GM21381 (cell line): ENCODE results near the gene MCUB.
"Not testable (repeated sequence)": the region's sequence is repeated elsewhere in the genome, so short reads cannot be mapped to it uniquely, and the experiment has no call there.

ENCODE experiments used
- ATAC-seq: cut with Tn5 transposase; IDR thresholded peaks from one replicate; pipeline ENCODE4 v1.9.1; 2021; ENCODE audit warnings: mild to moderate bottlenecking, moderate library complexity; ENCODE audit not compliant: unreplicated experiment

The MCUB gene

DNA sequence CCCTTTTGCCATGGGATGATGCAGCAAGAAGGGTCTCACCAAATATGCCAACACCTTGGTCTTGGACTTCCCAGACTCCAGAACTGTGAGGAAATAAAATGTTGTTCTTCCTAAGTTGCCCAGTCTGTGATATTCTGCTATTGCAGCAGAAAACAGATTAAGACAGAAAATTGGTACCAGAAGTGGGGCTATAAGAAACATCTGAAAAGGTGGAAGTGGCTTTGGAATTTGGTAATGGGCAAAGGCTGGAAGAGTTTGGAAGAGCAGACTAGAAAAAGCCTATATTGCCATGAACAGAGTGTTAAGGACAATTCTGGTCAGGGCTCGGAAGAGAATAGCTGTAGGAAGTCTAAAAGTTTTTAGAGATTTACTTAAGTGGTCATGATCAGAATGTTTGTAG is 115.8 kb downstream of the MCUB start:
- no peak for ATAC-seq

DNA sequence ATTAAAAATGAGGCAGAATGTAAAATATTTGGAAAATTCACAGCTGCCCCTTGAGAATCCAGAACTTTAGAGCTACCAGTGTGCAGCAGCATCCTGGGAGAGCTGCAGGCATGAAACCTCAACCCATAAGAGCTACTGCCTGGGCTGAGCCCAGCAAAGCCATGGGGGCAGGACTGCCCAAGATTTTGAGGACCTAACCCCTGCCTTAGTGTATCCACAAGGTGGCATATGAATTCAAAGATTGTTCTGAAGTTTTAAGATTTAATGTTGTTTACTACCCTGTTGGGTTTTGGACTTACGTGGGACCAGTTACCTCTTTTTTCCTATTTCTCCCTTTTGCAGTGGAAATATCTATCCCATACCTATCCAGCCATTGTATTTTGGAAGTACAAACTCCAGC is 116.8 kb downstream of the MCUB start:
- no peak for ATAC-seq

DNA sequence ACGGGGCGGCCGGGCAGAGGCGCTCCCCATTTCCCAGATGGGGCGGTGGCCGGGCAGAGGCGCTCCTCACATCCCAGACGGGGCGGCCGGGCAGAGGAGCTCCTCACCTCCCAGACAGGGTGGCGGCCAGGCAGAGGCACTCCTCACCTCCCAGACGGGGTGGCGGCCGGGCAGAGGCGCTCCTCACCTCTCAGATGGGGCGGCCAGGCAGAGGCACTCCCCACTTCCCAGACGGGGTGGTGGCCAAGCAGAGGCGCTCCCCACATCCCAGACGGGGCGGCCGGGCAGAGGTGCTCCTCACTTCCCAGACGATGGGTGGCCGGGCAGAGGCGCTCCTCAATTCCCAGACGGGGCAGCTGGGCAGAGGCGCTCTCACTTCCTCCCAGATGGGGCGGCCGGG is 118.4 kb downstream of the MCUB start:
- ATAC-seq: not testable (repeated sequence)

DNA sequence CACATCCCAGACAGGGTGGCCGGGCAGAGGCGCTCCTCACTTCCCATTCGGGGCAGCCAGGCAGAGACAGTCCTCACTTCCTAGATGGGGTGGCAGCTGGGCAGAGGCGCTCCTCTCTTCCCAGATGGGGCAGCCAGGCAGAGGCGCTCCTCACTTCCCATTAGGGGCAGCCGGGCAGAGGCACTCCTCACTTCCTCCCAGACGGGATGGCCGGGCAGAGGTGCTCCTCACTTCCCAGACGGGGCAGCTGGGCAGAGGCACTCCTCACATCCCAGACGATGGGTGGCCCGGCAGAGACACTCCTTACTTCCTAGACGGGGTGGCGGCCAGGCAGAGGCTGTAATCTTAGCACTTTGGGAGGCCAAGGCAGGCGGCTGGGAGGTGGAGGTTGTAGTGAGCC is 118.9 kb downstream of the MCUB start:
- ATAC-seq: not testable (repeated sequence)

DNA sequence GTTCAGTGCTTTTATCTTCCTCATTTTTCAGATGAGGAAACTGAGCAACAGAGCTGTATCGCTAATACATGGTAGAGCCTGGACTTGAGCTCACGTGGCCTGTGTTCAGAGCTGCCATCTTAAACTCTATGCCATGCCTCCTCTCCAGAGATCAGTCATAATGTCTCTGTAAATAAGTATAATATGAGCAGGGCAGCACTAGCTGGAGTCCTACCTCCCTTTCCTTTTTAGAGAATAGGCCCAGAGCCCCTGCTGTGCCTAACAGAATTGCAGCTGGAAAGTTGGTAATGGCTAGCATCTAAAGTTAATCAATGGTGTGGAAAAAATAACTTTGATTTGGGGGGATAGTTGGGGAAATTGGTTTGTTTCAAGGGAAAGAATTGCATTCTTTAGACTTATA is 122.8 kb downstream of the MCUB start:
- ATAC-seq: no peak

DNA sequence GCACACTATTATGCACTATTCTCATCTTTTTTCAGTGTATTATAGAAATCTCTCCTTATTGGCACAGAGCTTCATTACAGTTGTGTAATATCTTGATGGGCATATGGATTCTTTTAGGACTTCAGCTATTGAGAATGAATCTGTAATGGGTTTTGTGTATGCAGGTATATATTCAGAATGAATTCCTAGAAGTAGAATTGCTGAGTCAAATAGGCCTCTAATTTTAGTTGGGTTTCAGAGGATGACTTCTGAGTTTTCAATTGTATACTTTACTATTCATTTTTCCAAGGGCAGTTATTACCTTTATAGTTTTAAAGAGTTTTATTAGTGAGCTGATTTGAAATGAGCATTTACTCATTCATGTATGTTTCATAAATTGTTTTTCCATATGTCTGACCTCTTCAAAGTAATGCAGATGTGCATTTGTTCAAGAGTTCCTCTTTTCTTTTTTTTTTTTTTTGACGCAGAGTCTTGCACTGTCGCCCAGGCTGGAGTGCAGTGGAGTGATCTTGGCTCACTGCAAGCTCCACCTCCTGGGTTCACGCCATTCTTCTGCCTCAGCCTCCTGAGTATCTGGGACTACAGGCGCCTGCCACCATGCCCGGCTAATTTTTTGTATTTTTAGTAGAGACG is 123.7 kb downstream of the MCUB start:
- ATAC-seq: no peak

DNA sequence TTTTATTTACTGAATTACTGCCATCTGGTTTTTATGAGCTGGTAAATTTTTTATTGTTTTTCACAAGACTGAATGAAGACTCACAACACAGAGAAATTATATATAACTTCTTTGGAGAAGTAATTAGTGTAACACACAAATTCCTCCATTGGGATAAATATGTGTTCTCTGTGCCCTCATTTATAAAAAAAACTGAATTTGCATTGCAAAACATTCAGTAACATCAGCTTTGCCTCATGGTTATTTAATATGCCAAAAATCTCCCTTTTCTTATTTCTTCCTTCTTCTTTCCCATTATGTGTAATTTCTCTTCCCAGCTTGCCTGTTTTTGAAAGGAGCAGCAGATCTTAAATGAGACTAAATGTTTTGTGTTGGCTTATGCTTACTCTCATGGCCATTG is 124.7 kb downstream of the MCUB start:
- ATAC-seq: no peak

DNA sequence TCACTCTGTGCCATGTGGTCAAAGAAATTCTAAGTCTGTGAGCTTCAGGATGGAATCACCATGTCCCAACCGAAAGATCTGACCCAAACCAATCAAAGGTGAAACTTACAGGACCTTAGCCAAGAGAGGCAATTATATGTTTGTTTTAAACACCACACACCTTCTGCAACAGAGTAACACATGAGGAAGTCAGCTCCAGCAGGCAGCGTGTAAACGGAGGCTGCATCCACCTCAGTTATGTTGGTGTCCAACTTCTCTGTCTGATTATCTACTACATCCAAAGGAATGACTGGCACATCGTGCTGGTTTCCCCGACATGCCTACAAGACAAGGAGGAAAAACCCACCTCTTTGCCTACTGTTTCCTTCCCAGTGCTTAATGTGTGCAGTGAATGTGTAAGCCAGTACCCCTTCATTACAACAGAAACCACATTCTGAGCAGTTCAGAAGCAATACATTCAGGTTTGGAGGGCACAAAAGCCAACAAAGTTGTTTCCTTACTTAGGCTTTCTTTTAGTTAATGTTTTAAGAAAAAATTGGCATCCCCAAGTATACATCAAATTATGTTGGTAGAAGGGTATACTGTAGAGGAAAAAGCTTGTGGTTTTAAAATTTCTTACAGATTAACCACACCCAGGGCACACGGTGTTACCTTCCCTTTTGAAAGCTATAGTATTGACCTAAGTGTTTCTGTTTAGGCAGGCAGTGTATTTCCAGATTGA is 130.8 kb downstream of the MCUB start:
- peak; percentile 96 for ATAC-seq

DNA sequence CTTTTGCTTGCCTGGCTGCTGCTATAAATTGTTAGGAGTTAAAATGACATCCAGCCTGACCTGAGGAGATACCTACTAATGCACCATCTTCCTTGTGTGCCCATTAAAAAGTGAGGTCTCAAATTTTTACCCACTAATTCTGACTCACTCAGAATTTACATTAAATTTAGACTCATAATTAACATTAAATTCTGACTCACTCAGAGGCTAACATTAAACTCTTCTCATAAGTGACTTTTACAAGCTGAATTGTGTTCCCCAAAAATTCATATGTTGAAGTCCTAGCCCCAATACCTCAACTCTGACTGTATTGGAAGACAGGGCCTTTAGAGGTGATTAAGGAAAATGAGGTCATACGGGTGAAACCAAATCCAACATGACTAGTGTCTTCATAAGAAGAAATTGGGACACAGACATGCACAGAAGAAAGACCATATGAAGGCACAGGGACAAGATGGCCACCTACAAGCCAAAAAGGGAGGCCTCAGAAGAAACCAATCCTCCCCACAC is 131.4 kb downstream of the MCUB start:
- no peak for ATAC-seq

DNA sequence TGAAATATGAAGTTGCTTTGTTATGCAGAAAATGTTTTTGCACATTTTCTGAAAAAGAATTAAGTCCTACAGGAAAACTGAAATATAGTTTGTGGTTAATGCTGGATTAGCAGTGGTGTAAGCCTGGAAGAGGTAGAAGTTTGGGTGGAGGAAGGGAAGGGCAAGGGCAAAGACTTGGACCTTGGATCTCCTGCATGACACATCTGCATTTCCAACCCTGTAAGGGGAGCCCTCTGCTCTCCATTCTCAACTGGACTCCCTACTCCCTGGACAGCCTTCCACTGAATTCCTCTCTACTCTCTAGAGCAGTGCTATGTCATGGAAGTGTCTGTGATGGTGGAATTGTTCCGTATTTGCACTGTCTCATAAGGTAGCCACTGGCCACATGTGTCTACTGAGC is 138.6 kb downstream of the MCUB start:
- no peak for ATAC-seq

DNA sequence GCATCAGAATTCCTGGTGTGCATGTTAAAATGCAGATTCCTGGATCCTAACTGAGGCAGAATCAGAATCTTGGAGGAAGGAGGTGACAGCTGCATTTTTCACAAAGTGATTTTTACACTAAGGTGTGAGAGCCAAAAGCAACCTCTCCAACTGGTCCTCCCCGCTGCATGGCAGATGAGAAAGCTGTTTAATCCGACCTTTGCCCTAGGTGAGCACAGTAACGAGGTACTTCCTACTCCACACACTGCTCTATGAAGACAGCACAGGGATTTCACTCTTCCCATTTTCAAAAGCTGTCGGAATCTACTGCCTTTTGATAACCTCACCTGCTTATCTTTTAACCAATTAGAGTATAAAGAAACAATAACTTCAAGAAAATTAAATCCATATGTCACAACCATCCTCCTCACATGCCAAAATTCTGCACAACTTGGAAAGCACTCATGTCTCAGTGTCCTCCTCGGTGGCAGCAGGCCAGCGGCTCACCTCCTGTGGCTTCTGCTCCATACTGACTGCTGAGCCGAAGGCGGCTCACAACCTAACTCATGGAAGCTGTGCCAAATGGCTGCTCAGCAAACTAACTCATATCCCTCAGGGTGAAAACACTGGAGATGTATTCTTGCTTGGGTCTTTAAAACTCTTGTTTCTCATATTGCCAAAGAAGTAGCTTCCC is 139.6 kb downstream of the MCUB start:
- no peak for ATAC-seq

DNA sequence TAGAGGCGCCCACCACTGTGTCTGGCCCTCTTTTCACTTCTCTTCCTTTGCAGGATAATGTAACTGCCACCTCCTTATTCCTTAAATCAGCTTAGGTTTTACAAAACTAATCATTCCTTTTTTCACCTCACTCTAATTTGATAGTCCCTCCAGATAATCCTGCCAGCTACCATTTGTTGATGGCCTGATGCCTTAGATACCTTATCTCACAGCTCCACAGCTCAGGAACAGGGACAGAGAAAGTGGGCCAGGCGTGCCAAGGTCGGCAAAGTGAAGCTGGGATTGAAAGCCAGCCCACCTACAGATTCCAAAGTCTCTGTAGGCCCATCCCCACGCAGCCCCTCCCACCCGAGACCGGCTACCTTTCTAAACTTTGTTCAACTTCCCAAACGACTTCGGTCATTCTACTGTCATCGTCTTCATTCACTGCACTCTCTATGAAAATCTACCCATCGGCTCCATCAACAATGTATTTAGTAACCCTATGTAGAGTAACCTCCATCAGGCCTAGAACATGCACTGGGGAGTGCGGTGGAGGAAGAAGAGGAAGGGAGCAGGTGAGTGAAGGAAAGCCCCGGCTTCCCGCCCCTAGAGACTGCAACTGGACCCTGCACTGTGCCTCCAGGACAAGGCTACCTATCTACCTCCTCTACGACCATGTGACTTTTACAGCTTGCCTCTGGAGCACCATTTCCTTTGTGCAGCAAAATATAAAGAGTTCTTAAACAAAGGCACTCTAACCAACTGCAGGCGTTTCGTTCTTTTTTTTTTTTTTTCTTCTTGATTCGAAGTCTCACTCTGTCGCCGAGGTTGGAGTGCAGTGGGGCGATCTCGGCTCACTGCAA is 141.7 kb downstream of the MCUB start:
- ATAC-seq: no peak

DNA sequence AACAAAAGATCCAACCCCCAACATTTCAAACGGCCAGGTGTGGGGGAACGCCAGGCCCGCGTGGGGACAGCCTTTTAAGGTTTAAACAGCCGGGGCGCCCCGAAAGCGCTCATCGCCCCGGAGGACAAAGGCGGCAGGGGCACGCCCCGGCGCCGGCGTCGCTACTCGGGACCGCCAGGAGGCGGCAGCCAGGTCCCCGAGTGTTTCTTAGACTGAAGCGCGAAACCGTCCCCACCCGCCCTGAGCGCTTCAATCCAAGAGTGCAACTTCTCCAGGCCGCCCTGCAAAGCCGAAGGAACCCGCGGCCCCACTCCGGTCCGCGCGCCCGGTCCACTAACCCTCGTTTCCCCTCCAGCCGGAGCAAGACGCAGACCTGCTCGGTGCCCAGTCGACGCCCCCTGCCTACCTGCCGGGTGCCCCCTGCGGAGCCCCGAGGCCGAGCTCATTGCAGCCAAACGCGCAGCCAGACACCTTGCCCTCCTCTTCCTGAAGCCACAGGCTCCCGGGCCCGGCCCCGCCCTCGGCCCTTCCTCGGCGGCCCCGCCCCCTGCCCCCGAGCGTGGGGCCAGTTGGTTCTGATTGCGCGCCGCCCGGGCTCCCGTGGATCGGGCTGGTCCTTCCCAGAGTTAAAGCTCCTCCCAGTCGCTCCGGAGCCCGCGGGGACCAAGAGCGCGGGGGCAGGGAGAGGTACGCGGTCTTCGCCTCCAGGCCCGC is 143.1 kb downstream of the MCUB start, which contains the start of gene CASP6:
TSS of gene CASP6 (minus strand) at position 496 of the 714 bp plus-strand sequence. CDS start at position 446, 50 bp downstream.
- ATAC-seq: peak; percentile 78

DNA sequence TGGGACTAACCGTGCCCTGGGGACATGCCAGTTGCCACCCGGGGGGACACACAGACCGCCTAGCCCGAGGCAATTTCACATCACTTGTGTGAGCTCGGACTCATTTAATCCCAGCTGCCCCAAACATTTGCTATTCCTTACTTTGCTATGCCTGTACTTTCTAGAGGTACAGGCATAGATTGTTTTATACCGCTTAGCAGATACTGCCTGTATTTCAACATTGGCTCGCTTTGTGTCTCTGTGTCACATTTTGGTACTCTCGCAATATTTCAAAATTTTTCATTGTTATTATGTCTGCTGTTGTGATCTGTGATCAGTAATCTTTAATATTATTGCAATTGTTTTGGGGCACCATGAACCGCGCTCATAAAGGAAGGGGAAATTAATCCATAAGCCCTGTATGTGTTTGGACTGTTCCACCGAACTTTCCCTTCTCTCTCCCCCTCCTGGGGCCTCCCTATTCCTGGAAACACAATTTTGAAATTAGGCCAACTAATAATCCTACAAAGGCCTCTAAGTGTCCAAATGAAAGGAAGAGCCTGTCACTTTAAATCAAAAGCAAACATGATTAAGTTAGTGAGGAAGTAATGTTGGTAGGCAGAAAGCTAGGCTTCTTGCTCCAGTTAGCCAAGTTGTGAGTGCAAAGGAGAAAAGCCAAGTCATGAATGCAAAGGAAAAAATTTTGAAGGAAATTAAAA is 143.8 kb downstream of the MCUB start:
- no peak for ATAC-seq

DNA sequence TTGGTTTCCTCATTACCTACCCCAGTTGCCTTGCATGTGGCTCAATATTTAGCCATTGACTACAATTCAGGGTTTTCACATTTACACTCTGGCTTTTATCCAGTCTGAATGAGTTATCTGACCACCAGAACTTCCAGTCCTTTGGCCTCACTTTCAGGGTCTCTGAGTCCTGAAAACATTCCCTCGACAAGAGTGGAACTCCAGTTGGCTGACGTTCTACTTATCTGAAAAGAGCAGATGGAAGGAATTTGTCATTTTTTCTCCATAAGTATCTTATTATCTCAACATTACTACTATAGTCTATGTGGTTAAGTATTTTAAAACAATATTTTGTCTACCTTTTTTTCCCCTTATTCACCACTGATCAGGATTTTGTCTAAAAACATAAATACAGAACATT is 148.4 kb downstream of the MCUB start:
- no peak for ATAC-seq

DNA sequence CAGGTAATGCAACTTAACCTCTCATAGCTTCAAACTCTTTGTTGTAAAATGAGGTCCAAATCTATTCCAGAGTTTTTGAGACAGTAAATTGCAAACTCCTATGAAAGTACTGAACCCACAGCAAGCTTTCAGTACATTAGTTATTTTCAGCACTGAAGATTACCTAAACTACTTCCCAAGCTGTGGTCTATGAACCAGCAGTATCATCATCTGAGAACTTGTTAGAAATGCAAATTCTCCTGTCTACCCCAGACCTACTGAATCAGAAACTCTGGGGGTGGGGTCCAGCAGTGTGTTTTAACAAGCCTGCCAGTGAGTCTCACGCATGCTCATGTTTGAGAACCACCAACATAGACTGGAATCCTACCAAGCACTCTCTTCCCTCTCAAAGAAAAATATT is 148.9 kb downstream of the MCUB start:
- ATAC-seq: peak; percentile 85

DNA sequence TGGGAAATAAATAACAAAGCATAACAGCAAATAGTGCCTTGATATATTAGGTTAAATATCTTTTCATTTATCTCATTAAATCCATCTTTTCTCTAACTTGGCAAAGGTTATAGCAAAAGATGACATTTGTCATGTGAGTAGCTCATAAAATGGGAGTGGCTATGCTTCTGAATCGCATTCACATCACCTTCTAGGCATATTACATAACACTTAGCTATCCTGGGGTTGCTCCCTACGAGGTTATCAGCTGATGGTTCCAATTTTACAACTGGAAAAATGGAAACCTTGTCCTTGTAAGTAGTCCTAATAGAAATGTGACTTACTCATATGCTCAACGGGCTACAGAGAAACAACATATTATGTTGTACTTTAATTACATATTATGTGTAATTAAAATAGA is 153.5 kb downstream of the MCUB start:
- ATAC-seq: no peak

DNA sequence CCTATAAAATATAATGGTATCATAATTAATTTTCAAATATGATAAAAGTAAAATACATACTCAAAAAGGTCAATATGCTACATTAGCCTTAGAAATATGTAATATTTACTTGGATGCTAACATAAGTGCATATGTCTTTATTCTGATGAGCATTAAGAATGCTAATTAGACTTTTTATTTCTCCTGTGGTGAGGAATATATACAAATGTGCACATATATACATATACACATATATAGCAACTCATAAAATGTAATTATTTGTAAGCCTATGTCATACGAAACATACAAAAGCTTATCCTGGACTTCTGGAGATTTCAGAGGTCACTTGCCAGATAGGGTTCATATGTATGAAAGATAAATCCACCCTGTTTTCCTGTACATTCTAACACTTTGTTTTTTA is 158.7 kb downstream of the MCUB start:
- ATAC-seq: no peak

DNA sequence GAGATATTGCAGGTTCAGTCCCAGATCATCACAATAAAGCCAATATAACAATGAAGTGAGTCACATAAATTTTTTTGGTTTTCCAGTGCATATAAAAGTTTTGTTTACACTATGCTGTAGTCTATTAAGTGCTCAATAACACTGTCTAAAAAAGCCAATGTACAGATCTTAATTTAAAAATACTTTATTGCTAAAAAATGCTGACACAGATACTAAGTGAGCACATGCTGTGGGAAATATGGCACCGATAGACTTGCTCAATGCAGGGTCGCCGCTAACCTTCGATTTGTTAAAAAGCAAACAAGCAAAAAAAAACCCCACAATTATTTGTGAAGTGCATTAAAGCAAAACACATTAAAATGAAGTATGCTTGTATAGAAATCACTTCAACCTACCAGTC is 159.6 kb downstream of the MCUB start:
- ATAC-seq: no peak

DNA sequence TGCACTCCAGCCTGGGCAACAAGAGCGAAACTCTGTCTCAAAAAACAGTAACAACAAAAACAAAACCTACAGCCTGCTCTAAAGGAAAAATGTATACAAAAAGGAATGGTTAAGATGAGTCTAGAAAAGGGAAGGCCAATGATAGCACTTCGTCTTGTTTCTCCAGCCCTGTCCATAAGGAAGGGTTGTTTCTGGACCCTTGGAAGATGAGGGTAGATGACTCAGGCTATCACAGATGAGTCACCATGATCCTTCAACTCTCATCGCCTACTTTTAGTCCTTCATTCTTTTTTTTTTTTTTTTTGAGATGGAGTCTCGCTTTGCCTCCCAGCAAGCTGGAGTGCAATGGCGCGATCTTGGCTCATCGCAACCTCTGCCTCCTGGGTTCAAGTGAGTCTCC is 161.0 kb downstream of the MCUB start:
- no peak for ATAC-seq
